Bone marrow (tissue), 2 donors: ENCODE results near the gene RIPPLY2.
"Not testable (repeated sequence)": the region's sequence is repeated elsewhere in the genome, so short reads cannot be mapped to it uniquely, and the experiment has no call there.

Experiments used
- DNase-seq, 2 donors: peaks; one replicate each; lab custom pipeline; 2025; lab: John Stamatoyannopoulos, UW

The RIPPLY2 gene, protein sequence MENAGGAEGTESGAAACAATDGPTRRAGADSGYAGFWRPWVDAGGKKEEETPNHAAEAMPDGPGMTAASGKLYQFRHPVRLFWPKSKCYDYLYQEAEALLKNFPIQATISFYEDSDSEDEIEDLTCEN

DNA sequence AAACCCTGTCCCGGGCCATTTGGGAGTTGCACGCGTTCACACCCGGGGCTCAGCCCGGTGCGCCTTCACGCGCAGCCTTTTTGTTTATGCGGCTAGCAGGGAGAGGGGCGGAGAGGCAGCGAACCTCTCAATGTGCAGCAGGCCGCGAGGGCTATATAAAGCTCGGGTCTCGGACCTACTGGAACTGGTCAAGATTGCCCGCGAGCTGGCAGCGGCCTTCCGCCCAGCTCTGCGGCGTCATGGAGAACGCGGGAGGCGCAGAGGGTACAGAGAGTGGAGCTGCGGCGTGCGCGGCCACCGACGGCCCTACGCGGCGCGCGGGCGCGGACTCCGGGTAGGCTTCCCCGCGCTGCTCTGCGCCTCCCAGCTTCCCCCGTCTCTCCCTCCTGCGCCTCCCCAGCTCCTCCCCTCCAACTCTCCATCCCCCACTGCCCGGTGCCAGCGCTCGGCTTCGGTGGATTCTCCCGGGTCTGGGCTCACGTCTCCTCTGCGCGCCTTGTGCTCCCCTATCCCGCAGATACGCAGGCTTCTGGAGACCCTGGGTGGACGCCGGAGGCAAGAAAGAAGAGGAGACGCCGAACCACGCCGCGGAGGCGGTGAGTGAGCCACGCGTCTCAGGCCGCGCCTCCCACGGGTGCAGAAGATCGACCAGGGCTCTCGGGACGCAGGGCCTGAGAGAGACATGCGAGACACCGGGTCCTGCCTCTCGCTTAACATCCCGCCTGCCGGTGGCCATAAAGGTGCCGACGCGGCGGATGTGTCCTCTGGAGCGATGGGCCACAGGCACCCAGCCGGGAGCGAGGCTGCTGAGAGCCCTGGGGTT, at the start of gene RIPPLY2:
Gene RIPPLY2 (plus strand): TSS at position 183 of the 823 bp plus-strand sequence. CDS start 57 bp downstream, at position 240.
- DNase-seq = no peak

DNA sequence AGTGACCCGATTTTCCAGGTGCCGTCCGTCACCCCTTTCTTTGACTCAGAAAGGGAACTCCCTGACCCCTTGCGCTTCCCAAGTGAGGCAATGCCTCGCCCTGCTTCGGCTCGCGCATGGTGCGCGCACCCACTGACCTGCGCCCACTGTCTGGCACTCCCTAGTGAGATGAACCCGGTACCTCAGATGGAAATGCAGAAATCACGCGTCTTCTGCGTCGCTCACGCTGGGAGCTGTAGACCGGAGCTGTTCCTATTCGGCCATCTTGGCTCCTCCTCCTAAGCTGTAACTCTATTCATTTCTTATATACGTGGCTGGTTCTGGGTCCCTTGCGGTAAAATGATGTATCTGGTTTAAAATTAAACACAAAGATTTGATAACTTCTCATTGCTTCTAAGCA, 49.7 kb upstream of the RIPPLY2 start:
- not testable (repeated sequence) for DNase-seq

DNA sequence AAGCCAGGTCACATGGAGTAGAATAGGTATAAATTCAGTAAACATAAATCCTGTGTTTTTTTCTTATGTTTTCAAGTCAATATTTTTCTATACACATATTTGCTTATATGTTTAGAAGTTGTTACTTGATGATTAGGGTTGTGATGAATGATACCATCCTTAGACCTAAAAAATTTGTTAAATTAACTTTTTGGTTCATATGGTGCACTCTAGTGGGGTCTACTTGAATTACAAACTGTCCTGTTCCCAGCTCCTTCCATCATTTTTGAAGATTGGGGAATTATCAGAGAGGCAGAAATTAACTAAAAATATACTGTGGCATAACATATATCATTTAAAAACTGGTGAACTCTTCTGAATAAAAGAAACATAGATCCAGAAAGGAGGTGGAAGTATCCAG, 48.3 kb upstream of the RIPPLY2 start:
- no peak for DNase-seq

DNA sequence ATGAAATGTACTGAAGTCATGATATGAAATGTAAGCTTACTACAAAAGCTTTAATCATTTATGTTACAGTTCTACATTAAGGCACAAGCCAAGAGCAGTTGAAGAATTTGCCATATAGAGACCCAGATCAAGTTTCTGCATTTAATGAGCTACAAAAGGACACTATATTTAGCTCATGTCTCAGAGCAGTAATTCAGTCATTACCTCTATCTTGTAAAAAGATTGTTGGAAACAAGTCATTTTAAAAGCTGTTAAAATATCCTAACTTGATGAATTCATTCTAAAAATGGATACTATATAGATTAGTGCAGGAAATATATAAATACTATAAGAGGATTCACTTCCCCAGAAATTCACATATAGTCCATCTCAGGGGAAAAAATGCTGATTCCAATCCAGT, 45.2 kb upstream of the RIPPLY2 start:
- DNase-seq = no peak

DNA sequence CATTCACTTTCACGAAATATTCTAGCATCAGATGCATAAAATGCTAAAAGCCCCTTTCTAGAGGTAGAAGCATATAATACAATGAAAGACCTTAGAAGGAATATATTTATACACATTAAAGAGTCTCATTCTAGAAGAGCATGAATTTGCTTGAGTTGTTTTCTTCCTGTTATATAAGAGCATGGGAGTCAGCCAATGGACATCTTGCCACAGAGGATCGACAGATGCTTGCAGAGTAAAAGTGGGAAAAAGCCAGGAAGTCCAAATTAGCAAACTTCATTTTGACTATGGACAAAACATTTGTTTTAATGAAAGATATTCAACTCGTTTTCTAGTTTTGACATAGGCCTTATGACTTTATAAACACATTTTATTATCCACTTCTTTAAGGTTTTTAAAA, 44.2 kb upstream of the RIPPLY2 start:
- no peak for DNase-seq

DNA sequence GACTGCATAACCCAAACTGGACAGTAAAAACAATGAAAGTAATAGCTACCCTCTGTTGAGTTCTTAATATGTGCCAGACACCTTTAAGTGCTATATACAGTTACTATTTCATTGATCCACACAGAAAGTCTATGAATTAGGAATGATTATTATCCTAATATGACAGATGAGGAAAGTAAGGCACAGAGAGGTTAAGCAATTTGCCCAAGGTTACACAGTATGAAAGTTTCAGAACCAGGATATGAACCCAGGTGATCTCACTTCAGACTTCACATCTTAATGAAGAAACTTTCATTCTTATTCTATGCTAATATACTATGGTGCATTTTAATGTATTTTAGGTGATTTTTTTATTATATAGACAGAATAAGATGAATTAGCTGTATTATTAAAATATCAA, 40.6 kb upstream of the RIPPLY2 start:
- no peak for DNase-seq

DNA sequence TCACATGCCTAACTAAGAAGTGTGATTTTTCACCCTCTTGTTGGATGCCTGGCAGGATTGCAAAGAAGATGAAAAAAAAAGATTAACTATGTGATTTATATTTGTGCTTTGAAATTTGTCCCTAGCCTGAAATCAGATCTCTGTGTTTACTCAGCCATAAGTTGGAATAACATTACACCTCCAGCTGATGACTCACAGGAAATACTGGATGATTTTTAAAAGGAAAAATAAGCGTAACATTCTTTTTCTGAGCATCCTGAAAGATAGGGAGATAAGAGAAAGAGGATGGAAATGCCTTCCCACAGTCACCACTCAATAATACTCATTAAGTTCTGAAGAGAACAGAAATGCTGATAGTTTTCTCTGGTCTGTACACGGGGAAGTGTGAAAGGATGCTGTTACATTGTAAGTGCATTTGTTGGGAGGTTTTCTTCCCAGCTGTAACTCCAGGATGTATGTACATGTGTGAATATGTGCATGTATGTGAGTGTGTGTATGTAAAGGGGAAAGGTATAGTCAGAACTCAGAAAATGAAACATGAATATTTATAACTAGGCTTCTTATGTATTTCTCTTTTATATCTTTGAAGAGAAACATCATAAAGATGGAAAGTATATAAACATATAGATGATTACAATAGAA, 37.4 kb upstream of the RIPPLY2 start:
- DNase-seq = no peak

DNA sequence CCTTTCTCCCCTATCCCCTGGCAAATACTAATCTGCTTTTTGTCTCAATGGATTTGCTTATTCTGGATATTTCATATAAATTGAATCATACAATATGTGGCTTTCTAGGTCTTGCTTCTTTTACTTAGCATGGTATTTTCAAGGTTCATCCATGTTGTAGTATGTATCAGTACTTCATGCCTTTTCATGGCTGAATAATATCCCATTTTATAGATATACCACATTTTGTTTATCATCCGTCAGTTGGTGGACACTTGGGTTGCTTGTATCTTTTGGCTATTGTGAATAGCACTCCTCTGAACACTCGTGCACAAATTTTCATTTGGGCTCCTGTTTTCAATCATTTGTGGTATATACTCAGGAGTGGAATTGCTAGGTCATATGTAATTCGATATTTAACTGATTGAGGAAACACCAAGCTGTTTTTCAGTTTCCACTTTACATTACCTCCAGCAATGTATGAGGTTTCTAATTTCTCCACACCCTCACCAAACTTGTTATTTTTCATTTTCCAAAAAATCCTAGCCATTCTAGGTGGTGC, 30.5 kb upstream of the RIPPLY2 start:
- no peak for DNase-seq

DNA sequence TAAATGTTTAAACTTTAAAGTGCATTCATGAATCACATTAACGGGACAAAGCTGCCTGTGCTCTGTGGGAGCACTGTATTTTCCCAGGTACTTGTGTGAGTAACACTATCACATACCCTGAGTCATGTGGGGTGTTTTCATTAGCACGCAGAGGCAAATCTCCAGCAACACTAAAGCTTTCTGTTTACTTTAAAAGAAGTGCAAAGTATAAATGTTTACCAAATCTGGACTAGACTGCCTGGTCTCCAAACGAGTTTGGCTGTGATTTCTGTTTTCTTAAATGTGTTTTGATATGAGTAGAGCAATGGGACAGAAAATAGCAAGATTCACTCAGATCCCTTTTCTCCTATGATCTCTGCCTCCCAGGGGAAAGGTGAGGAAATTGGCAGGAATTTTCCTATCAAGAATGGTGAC, 28.8 kb upstream of the RIPPLY2 start:
- DNase-seq = no peak

DNA sequence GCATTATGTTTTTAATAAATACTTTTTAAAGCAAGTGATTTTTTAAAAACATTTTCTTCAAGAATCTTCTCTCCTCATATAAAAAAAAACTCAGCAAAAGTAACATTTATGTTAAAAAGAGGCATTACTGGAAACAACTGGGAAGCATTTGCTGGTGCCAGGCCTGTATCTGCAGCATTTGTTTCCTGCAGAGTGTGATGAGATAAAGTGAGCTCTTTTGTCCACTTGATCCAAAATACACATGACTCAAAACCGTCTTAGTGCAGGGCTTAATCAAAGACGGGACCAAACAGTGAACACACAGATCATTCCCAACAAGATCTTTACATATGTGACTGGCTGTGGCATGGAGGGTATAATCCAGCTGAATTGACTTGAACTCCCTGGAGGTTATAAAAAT, 28.3 kb upstream of the RIPPLY2 start:
- no peak for DNase-seq

DNA sequence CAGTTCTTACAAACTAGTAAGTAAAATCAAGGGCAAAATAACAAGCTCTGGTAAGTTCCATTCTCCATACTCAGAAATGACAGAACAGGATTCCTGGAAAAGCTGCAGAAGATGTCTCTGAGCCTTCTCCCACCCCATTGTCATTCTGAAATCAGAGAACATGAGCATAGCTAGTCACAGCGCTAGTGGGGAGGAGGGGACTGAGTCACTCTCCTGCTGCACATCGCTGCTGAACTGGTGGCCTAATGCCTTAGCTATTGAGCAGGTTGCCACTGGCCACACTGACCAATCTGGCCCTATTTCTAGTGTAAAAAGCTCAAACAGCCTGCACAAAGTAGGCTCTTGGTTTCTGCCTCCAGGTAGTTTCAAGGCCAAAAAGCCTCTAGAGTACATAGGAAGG, 26.1 kb upstream of the RIPPLY2 start:
- DNase-seq = no peak

DNA sequence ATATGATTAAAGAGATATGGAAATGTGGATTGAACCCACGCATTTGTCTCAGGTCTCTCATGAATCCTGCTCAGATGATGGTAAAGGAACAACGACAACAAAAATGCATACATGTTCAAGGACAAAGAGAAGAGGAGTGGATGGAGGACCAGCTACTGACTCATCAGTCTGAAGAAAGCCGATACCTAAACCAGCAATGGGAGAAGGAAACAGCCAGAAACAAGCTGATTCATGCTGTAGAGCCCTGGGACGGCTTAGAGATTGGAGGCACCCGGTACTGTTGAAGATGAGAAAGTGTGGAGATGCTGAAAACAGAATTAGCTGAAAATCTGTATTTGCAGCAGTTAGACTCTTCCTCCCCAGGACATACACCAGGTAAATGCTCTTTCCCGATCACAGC, 14.4 kb upstream of the RIPPLY2 start:
- no peak for DNase-seq

DNA sequence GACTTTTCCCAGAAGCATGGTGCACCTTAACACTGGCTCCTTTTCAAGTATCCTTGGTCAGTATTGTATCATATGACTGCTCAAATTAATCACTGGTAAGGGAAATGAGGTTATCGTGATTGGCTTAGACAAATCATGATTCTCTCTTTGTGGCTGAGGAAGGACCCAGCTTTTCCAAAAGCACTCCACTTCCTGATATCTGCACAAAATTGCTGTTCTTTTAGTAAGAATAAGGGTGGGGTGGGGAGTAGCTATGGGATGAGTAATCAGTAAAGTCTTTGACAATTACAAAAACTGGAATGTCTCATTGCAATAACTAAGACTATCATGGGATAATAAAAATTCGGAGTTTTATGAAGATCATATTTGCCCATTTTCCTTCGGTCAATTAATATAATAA, 9.0 kb upstream of the RIPPLY2 start:
- DNase-seq = no peak

DNA sequence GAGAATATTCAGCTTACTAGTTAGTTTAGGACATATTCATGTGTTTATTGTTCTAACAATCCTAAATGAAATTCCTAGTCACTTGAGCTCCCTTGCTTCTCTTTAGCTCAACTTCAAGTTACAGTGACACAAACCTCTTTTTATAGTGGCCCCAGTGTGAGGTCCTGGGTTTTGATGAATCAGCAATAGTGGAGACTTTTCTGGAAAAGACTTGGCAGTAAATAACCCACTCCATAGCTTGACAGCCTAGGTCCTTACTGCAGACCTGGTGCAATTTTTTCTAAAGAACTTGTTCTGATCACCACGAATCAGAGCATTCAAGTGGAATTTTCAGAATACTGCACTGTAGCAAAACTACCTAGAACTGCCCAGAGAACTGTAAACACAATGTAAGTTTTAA, 6.9 kb upstream of the RIPPLY2 start:
- DNase-seq = no peak

DNA sequence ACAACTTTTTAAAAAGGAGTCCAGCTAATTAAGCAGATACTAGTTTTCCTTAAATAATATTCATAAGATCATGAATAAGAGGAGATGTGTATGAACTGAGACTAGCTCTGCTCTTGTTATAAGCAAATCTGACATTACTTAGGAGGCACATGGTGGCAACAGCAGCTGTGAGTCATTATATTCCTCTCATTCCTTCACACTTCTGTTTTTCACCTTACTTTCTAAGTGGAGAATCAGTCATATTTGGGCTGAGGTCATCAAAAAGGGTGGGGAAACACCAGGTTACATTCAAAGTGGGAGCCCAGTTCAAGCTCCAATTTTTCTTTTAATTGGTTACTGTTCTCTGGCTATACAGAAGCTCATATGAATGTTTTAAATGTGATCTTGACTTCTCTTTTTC, 6.0 kb upstream of the RIPPLY2 start:
- DNase-seq = no peak

DNA sequence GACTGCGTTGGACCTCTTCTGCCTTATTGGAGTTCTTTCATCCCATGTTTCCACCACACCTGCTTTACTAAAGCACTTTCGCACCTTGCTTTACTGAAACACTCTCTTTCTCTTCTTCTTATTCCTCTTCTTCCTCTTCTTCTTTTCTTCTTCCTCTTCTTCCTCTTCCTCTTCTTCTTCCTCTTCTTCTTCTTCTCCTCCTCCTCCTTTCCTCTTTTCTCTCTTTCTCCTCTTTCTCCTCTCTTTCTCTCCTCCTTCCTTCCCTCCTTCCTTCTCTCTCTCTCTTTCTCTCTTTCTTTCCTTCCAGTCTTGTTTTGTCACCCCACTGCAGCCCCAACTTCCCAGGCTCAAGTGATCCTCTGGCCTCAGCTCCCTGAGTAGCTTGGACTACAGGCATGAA, 4.0 kb upstream of the RIPPLY2 start:
- DNase-seq = no peak

DNA sequence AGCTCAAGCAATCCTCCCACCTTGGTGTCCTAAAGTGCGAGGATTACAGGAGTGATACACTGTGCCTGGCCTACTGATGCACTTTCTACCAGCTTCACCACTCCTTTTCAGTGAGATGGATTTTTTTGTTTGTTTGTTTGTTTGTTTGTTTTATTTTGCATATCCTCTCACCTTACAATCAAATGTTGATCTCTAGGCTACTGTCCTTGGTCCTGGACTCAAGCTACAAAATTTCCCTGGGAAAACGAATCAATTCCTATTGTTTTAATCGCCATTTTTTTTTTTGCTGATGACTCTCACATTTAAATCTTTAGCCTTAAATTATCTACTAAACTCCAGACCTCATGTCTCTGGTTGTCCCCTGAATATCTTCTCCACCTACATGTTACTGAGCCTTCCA, 3.5 kb upstream of the RIPPLY2 start:
- DNase-seq = no peak

DNA sequence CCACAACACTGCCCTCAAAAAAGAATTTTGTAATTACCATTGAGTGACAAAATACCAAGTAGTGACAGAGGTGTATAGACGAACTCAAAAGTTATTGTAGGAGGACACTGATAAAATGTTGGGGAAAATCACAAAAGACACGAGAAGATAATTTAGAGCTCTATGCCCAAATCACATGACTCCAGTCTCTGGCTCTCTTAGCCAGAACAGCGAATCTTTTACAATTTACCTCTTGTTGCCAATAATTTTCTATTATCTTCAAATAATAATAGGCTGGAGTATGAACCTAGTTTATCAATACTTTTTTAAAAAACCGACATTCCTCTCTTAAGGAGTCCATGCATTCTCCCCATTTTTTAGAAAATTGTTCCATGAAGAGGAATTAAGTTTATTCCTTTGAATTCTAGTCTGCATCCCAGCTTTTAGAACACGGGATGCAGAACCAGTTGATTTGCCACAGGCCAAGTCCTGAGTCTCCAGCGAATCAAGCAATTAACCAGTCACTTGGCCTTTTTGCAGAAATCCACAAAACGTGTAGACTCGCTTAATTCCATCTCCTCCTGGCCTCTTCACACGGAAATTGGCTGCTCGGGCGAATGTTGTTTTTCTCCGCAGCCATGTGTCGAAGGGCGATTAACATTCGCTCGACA, 507 bp upstream of the RIPPLY2 start:
- no peak for DNase-seq

DNA sequence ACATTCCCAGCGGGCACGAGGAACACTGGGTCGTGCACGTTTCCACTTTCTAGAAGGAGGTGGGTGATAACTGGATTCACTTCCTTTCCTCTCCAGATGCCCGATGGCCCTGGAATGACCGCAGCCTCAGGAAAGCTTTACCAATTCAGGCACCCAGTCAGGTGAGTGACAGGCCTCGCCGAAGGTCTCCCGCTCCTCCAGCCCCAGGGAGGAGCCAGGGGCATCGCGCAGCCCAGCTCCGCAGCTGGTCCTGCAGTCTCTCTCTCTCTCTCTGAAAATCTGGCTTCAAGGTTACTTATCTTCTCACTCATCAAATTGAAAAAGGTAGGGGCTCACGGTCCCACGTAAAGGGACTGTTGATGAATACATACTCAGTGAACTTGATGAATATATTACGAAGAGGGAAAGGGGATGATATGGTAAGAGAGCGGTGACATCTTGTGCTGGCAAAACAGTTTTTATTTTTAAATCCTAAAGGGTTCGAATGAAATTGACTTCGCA, 891 bp downstream of the RIPPLY2 start:
- no peak for DNase-seq

DNA sequence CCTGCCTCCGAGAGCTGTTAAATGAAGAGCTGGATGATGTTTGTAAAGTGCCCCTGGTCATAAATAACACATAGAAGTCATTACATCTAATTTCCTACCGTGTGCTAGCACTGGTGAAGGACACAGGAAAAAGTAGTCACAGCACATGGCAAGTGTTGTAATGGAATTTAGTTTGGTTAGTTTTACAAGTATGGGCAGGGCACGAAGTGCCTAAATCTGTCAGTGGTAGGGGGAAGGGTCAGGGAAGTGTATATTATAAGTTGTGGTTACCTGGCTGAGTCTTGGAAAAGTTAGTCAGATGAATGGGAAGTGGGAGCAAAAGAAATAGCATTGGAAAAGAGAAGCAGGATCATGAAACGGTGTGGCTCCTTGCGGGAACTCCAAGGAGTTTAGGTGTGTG, 1.6 kb downstream of the RIPPLY2 start:
- DNase-seq = no peak

DNA sequence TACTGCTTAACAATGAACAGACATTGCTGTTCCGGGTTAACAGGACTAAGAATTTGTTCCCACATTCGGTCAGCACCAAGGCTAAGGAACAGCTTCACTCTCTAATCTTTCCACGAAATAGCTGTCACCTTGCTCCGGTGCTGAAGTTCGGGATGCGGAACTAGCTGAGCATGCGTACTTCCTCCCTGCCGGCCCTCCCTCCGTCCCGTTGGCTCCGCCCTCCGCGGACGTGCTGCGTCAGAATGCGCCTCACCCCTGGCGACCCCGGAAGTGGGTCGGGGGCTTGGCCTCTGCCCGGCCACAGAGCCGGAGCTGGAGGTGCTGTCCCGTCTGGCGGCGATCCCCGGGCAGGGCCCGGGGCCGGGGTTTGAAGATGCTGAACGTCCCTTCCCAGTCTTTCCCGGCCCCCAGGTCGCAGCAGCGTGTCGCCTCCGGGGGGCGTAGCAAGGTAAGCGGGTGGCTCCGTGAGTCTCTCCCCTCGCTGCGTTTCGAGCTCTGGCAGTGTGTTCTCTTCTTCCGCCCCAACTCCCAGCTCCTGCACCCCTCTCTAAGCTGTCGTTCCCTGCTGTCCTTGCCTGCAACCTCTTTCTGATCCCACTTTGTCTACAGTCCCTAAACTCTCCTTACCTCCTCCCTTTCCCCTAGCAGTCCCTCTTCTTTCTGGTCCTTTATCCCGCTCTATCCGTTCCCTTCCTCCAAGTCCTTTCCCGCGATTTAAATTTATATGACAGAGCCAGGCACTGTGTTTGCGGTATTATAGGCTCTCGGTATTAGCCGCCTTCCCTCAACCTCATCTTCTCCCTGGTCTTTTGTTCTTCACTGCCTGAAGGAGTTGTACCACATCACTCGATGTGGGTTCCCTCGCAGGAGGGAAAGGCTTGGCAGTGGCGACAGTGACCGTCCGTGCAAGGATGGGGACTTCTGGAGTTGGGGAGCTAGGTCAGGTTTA, 6.5 kb downstream of the RIPPLY2 start, which contains the start of gene CYB5R4:
Gene CYB5R4 (plus strand): TSS at position 280 of the 949 bp plus-strand sequence. CDS start 94 bp downstream, at position 374.
- peak; percentile 69 to 92 for DNase-seq
